ENCODE measurements around the gene SCUBE1. TPM values are rescaled to one million over a fixed set of nuclear protein-coding genes. Genes with fewer than 3 reads are reported as not detected.

Gene SCUBE1
- total RNA-seq, 3 donors from 2014 or later, result 0.48 to 0.98 (median 0.88) TPM

DNA sequence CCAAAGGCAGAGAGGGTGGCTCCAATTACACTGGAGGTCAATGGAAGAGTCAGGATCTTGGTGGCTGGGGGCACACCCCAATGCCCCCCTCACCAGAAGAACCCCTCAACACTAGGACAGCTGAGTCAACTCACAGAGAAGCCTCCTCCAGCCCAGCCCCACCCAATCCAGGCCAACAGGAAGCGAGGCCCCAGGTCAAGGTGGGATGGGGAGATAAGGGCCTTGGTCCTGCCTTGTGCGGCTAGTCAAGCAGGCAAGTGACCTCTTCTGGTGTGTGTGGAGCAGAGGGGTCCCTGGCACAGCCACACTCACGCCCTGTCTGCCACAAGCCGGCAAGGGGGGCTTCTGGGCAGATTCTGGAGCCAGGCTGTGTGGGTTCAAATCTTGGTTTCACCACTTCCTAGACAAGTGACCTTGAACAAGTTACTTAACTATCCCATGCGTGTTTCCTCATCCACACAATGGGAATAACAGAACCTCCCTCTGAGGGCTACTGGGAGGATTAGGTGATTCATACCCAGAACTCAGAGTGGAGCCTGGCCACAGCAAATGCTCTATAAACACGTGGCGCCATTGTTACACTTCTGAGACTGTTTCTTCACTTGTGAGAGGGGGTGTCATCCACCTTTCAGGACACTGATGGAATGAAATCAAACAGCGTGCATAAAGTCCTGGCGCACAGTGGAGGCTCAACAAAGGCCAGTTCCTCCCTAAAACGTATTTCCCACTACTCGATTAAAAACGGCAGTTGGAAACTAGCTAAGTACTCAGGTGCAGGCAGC, 159.5 kb downstream of the SCUBE1 start:
- H3K4me1 ChIP-seq, result no peaks in the 10 kb centered on the region
- H3K36me3 ChIP-seq, result no peaks in the 10 kb centered on the region
- no peak for TF ChIP-seq POLR2AphosphoS5 (IDR thresholded peaks at IDR 0.05)
- TF ChIP-seq, protein P1, sequence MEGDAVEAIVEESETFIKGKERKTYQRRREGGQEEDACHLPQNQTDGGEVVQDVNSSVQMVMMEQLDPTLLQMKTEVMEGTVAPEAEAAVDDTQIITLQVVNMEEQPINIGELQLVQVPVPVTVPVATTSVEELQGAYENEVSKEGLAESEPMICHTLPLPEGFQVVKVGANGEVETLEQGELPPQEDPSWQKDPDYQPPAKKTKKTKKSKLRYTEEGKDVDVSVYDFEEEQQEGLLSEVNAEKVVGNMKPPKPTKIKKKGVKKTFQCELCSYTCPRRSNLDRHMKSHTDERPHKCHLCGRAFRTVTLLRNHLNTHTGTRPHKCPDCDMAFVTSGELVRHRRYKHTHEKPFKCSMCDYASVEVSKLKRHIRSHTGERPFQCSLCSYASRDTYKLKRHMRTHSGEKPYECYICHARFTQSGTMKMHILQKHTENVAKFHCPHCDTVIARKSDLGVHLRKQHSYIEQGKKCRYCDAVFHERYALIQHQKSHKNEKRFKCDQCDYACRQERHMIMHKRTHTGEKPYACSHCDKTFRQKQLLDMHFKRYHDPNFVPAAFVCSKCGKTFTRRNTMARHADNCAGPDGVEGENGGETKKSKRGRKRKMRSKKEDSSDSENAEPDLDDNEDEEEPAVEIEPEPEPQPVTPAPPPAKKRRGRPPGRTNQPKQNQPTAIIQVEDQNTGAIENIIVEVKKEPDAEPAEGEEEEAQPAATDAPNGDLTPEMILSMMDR (IDR thresholded peaks at IDR 0.05), result no peak
- TF ChIP-seq POLR2A (IDR thresholded peaks at IDR 0.05), result no peak
- H3K4me3 ChIP-seq, result no peak overlapping the region
- intact Hi-C loops (cut with DNase I; ENCODE audit: low total_unique reads), result no loop called here
- H3K27ac ChIP-seq, result no peak overlapping the region
- H3K9me3 ChIP-seq, result no peaks in the 10 kb centered on the region
- no peaks in the 10 kb centered on the region for H3K27me3 ChIP-seq
- no peak for DNase-seq (ENCODE audit: low spot score in 2 of 2)

DNA sequence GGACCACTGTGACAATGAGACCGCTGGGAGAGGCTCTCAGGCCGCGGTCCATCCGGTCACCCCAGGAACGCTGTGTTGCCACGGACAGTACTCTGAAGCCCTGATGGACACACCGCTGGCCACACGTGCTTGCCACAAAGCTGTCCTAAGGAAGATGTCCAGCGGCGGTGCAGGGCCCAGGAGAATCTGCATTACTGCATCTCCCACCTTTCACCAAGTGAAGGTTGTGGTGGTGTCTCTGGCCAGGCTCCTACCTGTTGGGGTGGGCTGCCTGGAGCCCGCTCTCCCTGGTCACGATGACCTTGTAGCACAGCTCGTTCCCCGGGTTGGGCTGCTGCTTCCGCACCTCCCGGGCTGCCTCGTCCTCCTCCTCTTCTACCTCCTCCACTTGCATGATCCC, 160.4 kb downstream of the SCUBE1 start:
- H3K36me3 ChIP-seq, result no peaks in the 10 kb centered on the region
- no peak overlapping the region for H3K4me3 ChIP-seq
- TF ChIP-seq POLR2AphosphoS5 (IDR thresholded peaks at IDR 0.05), result no peak
- no peak for TF ChIP-seq POLR2A (IDR thresholded peaks at IDR 0.05)
- TF ChIP-seq, protein P1 (IDR thresholded peaks at IDR 0.05), result no peak
- intact Hi-C loops (cut with DNase I; ENCODE audit: low total_unique reads), result no loop called here
- H3K27ac ChIP-seq, result no peak overlapping the region
- H3K4me1 ChIP-seq, result no peaks in the 10 kb centered on the region
- no peak for DNase-seq (ENCODE audit: low spot score in 2 of 2)
- no peaks in the 10 kb centered on the region for H3K27me3 ChIP-seq
- no peaks in the 10 kb centered on the region for H3K9me3 ChIP-seq

DNA sequence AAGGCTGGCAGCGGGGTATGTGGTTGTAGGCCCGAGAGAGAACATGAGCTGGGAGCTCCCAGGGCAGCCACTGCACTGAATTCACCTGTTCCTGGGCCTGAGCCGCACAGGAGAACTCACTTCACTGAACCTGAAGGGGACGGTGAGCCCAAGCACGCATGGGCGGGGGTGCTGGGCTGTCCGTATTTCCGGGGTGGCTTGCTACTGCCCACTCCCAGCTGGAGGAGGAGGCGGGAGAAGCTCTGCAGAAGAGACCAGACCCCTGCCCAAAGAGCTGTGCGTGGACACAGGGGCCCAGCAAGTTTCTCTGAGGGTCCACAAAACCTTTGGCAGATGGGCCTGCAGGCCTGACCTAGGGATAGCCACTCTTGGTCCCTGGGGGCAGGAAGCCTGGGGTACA, 161.1 kb downstream of the SCUBE1 start:
- no peak overlapping the region for H3K27ac ChIP-seq
- H3K36me3 ChIP-seq, result no peaks in the 10 kb centered on the region
- H3K27me3 ChIP-seq, result no peaks in the 10 kb centered on the region
- no peaks in the 10 kb centered on the region for H3K4me1 ChIP-seq
- H3K9me3 ChIP-seq, result no peaks in the 10 kb centered on the region
- no peak for DNase-seq (ENCODE audit: low spot score in 2 of 2)
- TF ChIP-seq POLR2A (IDR thresholded peaks at IDR 0.05), result no peak
- intact Hi-C loops (cut with DNase I; ENCODE audit: low total_unique reads), result no loop called here
- H3K4me3 ChIP-seq, result no peak overlapping the region

DNA sequence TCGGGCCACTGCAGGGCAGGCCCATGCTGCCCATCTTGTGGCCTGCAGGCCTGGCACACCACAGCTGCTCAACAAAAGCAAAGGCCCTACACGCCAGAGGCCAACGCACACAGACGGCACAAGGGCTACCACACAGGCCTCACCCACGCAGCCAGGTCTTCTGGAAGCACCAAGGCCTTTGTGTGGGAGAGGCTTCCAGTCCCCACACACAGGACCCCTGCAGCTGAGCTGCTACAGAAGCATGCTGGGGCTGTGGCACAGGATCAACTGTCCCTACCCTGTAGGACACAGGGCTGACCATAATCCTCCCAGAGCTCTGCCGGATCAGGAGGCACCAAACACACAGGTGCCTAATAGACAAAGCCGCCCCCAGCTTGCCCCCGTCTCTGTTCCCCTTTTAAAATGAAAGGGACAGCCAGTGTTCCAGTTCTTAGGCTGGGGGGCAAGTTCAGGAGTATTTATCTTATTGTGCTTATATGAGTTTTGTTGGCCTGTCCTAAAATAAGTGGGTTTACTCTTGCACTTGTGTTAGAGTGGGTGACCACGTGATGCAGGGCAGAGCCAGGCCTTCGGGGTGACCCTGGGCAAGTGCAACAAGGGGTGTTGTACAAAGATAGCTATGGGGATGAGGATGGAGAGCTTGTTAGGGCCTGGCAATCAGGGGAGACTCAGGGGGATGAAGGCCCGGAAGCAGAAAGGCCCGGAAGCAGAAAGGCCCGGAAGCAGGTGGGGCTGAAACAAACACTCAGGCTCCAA, 161.7 kb downstream of the SCUBE1 start:
- no peaks in the 10 kb centered on the region for H3K27me3 ChIP-seq
- no peak overlapping the region for H3K27ac ChIP-seq
- no peak for DNase-seq (ENCODE audit: low spot score in 2 of 2)
- TF ChIP-seq POLR2A (IDR thresholded peaks at IDR 0.05), result no peak
- no peak for TF ChIP-seq POLR2AphosphoS5 (IDR thresholded peaks at IDR 0.05)
- TF ChIP-seq, protein P1 (IDR thresholded peaks at IDR 0.05), result no peak
- H3K9me3 ChIP-seq, result no peaks in the 10 kb centered on the region
- no peak overlapping the region for H3K4me3 ChIP-seq
- no peaks in the 10 kb centered on the region for H3K4me1 ChIP-seq
- intact Hi-C loops (cut with DNase I; ENCODE audit: low total_unique reads), result no loop called here
- no peaks in the 10 kb centered on the region for H3K36me3 ChIP-seq

DNA sequence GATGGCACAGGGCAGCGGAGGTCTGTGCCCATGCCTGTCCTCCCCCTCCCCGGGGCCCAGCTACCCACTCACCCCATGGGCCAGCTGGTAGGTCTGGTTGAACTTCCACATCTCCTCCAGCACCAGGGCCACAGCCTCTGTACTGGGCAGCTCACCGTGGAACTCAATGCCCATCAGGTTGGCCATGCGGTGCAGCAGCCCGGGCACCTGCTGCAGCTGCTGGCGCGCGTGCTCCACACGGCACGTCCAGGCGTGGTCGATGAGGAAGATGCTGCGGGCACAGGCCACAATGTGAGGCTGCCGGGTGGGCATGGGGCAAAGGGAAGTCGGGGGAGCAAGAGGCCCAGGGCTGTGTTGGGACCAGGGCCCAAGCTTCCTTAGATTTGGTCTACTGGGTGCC, 162.5 kb downstream of the SCUBE1 start:
- Histone ChIP-seq H3K4me1 (no peaks in the 10 kb centered on the region), H3K27me3 (no peaks in the 10 kb centered on the region), H3K36me3 (no peaks in the 10 kb centered on the region), H3K27ac (no peak overlapping the region), H3K9me3 (no peaks in the 10 kb centered on the region), H3K4me3 (no peak overlapping the region)
- intact Hi-C loops (cut with DNase I; ENCODE audit: low total_unique reads), result no loop called here
- TF ChIP-seq, protein P1 (IDR thresholded peaks at IDR 0.05), result no peak
- TF ChIP-seq POLR2A (IDR thresholded peaks at IDR 0.05), result no peak
- TF ChIP-seq POLR2AphosphoS5 (IDR thresholded peaks at IDR 0.05), result no peak
- no peak for DNase-seq (ENCODE audit: low spot score in 2 of 2)
